SHP77 (cell line): ENCODE data around the gene HACD1.

Experiments
- DNase-seq, 2 experiments: peaks; one replicate each; lab custom pipeline; 2025; lab: John Stamatoyannopoulos, UW

The HACD1 gene

GRCh38 chr10:17578603-17579002 is 38.6 kb downstream of the HACD1 start:
- DNase-seq, result no peak

GRCh38 chr10:17576768-17577167 is 40.4 kb downstream of the HACD1 start:
- no peak for DNase-seq

- no peak for DNase-seq
Observed at GRCh38 chr10:17564911-17565310, 52.3 kb downstream of the HACD1 start.

GRCh38 chr10:17563452-17563851 is 53.7 kb downstream of the HACD1 start:
- no peak for DNase-seq

- no peak for DNase-seq
Observed at GRCh38 chr10:17562614-17563013, 54.6 kb downstream of the HACD1 start.

- DNase-seq, result no peak
Observed at GRCh38 chr10:17561111-17561510, 56.1 kb downstream of the HACD1 start.

- no peak for DNase-seq
Observed at GRCh38 chr10:17557459-17557858, 59.7 kb downstream of the HACD1 start.

GRCh38 chr10:17548770-17549169 is 68.4 kb downstream of the HACD1 start:
- no peak for DNase-seq

GRCh38 chr10:17548162-17548561 is 69.0 kb downstream of the HACD1 start:
- no peak for DNase-seq

GRCh38 chr10:17547060-17547459 is 70.1 kb downstream of the HACD1 start:
- no peak for DNase-seq

- DNase-seq, result no peak
Observed at GRCh38 chr10:17544465-17544864, 72.7 kb downstream of the HACD1 start.
